Measurements from ENCODE around the gene PLXNA4.

The PLXNA4 gene

GRCh38 chr7:132347123-132347522, 229.1 kb downstream of the PLXNA4 start:
- no peak for DNase-seq

GRCh38 chr7:132345543-132346129, 230.6 kb downstream of the PLXNA4 start:
- DNase-seq = no peak

- DNase-seq = no peak
Observed at GRCh38 chr7:132345030-132345429, 231.2 kb downstream of the PLXNA4 start.

GRCh38 chr7:132343199-132343598, 233.1 kb downstream of the PLXNA4 start:
- no peak for DNase-seq

- no peak for DNase-seq
Observed at GRCh38 chr7:132337450-132338080, 238.7 kb downstream of the PLXNA4 start.

- no peak for DNase-seq
Observed at GRCh38 chr7:132336797-132337196, 239.5 kb downstream of the PLXNA4 start.

GRCh38 chr7:132333301-132333700, 243.0 kb downstream of the PLXNA4 start:
- DNase-seq = no peak

GRCh38 chr7:132328760-132329159, 247.5 kb downstream of the PLXNA4 start:
- DNase-seq = no peak

GRCh38 chr7:132328047-132328620, 248.1 kb downstream of the PLXNA4 start:
- no peak for DNase-seq

GRCh38 chr7:132326878-132327589, 249.2 kb downstream of the PLXNA4 start:
- DNase-seq = no peak

GRCh38 chr7:132322970-132323369, 253.3 kb downstream of the PLXNA4 start:
- no peak for DNase-seq

GRCh38 chr7:132321387-132321786, 254.9 kb downstream of the PLXNA4 start:
- DNase-seq = no peak

- no peak for DNase-seq
Observed at GRCh38 chr7:132319481-132319880, 256.8 kb downstream of the PLXNA4 start.

- peak; percentile 79 for DNase-seq
Observed at GRCh38 chr7:132318352-132319318, 257.6 kb downstream of the PLXNA4 start.

GRCh38 chr7:132317701-132318351, 258.4 kb downstream of the PLXNA4 start:
- no peak for DNase-seq

GRCh38 chr7:132312531-132313055, 263.7 kb downstream of the PLXNA4 start:
- DNase-seq = no peak

- no peak for DNase-seq
Observed at GRCh38 chr7:132311733-132312132, 264.5 kb downstream of the PLXNA4 start.

- DNase-seq = no peak
Observed at GRCh38 chr7:132309102-132309805, 267.0 kb downstream of the PLXNA4 start.

- DNase-seq = no peak
Observed at GRCh38 chr7:132307465-132307864, 268.8 kb downstream of the PLXNA4 start.

- DNase-seq = no peak
Observed at GRCh38 chr7:132300599-132301277, 275.5 kb downstream of the PLXNA4 start.

GRCh38 chr7:132298790-132299189, 277.5 kb downstream of the PLXNA4 start:
- DNase-seq = no peak

Measured in activated naive CD4-positive, alpha-beta T cell treated with anti-CD3 and anti-CD28 coated beads, Interleukin-2, amount 50 U/mL, for 16 hours (primary cell).